ENCODE results near the gene RASGEF1C. TPM values are rescaled to one million over a fixed set of nuclear protein-coding genes. Genes with fewer than 3 reads are reported as not detected.
A peak's percentile ranks its signal among the peaks of the same experiment; 100 is the strongest.

RASGEF1C gene
- total and polyA plus RNA-seq, 2 of the 13 experiments (the other 11 are each of a cell fraction or from before 2014, with no cell fraction given) = not detected

GRCh38 chr5:180209137-180209581 lies at the start of gene RASGEF1C (continued):
- TF ChIP-seq HMGXB3 (CRISPR knock-in tag; IDR thresholded peaks at IDR 0.05; ENCODE audit: borderline replicate concordance) (no peak), ZNF10 (CRISPR knock-in tag; IDR thresholded peaks at IDR 0.05; ENCODE audit: borderline replicate concordance, low read depth) (no peak), CBX5 (CRISPR knock-in tag; IDR thresholded peaks at IDR 0.05; ENCODE audit: borderline replicate concordance) (no peak), ZNF724P (CRISPR knock-in tag; IDR thresholded peaks at IDR 0.05; ENCODE audit: borderline replicate concordance) (no peak), KLF6 (CRISPR knock-in tag; IDR thresholded peaks at IDR 0.05) (no peak), HOXD1 (CRISPR knock-in tag; IDR thresholded peaks at IDR 0.05) (no peak), HMGXB4 (CRISPR knock-in tag; IDR thresholded peaks at IDR 0.05; ENCODE audit: borderline replicate concordance in 1 of 2, low read depth in 1 of 2) (0 out of 4 replicates have a peak, but pooled peaks of 1 of the 2 experiments have one; percentile 29), CTCF (CRISPR knock-in tag; IDR thresholded peaks at IDR 0.05) (peak; percentile 48; the same call in 1 of the 2 replicates), ZNF775 (CRISPR knock-in tag; IDR thresholded peaks at IDR 0.05; ENCODE audit: borderline replicate concordance) (no peak), MAZ (IDR thresholded peaks at IDR 0.05; ENCODE audit: borderline replicate concordance, low read depth, low read length) (0 out of 2 replicates have a peak, but pooled peaks have one; percentile 46), MAZ (CRISPR knock-in tag; IDR thresholded peaks at IDR 0.05; ENCODE audit: low read depth) (0 out of 2 replicates have a peak, but pooled peaks have one; percentile 50), ATF7-NPFF (CRISPR knock-in tag; IDR thresholded peaks at IDR 0.05; ENCODE audit: low read depth) (no peak), ZKSCAN5 (CRISPR knock-in tag; IDR thresholded peaks at IDR 0.05) (no peak), PAX8 (CRISPR knock-in tag; IDR thresholded peaks at IDR 0.05; ENCODE audit: borderline replicate concordance) (no peak), YEATS2 (CRISPR knock-in tag; IDR thresholded peaks at IDR 0.05; ENCODE audit: borderline replicate concordance) (no peak), CREM (IDR thresholded peaks at IDR 0.05) (no peak), CREM (CRISPR knock-in tag; IDR thresholded peaks at IDR 0.05) (no peak), ZMAT3 (CRISPR knock-in tag; conservative IDR thresholded peaks at IDR 0.05) (no peak), ZNF282 (IDR thresholded peaks at IDR 0.05; ENCODE audit: partially characterized antibody) (no peak), ZNF572 (CRISPR knock-in tag; IDR thresholded peaks at IDR 0.05) (no peak), ZNF879 (CRISPR knock-in tag; IDR thresholded peaks at IDR 0.05) (no peak), YY1 (IDR thresholded peaks at IDR 0.05; ENCODE audit: insufficient read depth, insufficient replicate concordance, low read depth, low read length) (peak; percentile 35), ZNF629 (CRISPR knock-in tag; conservative IDR thresholded peaks at IDR 0.05) (no peak)
